ENCODE data around the gene CAPN12. TPM values are rescaled to one million over a fixed set of nuclear protein-coding genes. Genes with fewer than 3 reads are reported as not detected.
"Not testable (repeated sequence)": the region's sequence is repeated elsewhere in the genome, so short reads cannot be mapped to it uniquely, and the experiment has no call there.

CAPN12 gene
- total and polyA plus RNA-seq, 4 donors: 3.8 to 28.7 (median 8.8) TPM

- Histone ChIP-seq H3K27ac (ENCODE audit: low read depth in 1 of 2, low read length in 2 of 2) (no peak overlapping the region), H3K36me3 (ENCODE audit: control insufficient read depth in 4 of 4, insufficient read depth in 3 of 4, low read depth in 1 of 4, low read length in 3 of 4) (no peaks in the 10 kb centered on the region), H3K27me3 (ENCODE audit: control insufficient read depth in 4 of 4, insufficient read depth in 4 of 4, low read length in 3 of 4) (no peaks in the 10 kb centered on the region), H3K9me3 (ENCODE audit: control insufficient read depth in 4 of 4, low read length in 3 of 4) (no peaks in the 10 kb centered on the region), H3K4me1 (ENCODE audit: control insufficient read depth in 4 of 4, insufficient read depth in 4 of 4, low read length in 3 of 4) (peaks cover 0 to 6% (median 2%) of the 10 kb centered on the region in 4 donors), H3K4me3 (ENCODE audit: low read depth in 1 of 3, low read length in 3 of 3) (peak overlapping the region in 1 of 3 donors; percentile 15), H3K9ac (ENCODE audit: low read depth in 1 of 2, low read length in 2 of 2) (no peak overlapping the region)
- WGBS: 22% methylated on average over 64 of the region's 71 CpGs
- TF ChIP-seq CTCF (IDR thresholded peaks at IDR 0.05; ENCODE audit: low read depth, low read length, missing input control) (peak; percentile 22), RAD21 (IDR thresholded peaks at IDR 0.05) (peak in 1 of 2 donors; percentile 65), EGR1 (IDR thresholded peaks at IDR 0.05; ENCODE audit: low read depth in 2 of 2) (no peak), RXRA (IDR thresholded peaks at IDR 0.05) (peak in 1 of 2 donors; percentile 55), FOXA1 (IDR thresholded peaks at IDR 0.05) (no peak), HNF4A (conservative IDR thresholded peaks at IDR 0.05) (peak in 1 of 2 donors; percentile 44), ZBTB33 (IDR thresholded peaks at IDR 0.05) (no peak), ATF3 (IDR thresholded peaks at IDR 0.05) (no peak), MAX (IDR thresholded peaks at IDR 0.05) (no peak)
- peak; percentile 66 for DNase-seq (ENCODE audit: low spot score)
These were observed 48.2 kb upstream of the CAPN12 start for GRCh38 chr19:38792250-38793111.

- H3K27ac ChIP-seq (ENCODE audit: low read depth in 1 of 2, low read length in 2 of 2): not testable (repeated sequence)
- no CpG with 5 or more reads among the region's 40 CpGs for WGBS
These were observed 47.3 kb upstream of the CAPN12 start for GRCh38 chr19:38791451-38792064.

GRCh38 chr19:38790507-38791403, 46.5 kb upstream of the CAPN12 start:
- not testable (repeated sequence) for H3K36me3 ChIP-seq (ENCODE audit: control insufficient read depth in 4 of 4, insufficient read depth in 3 of 4, low read depth in 1 of 4, low read length in 3 of 4); H3K9me3 ChIP-seq (ENCODE audit: control insufficient read depth in 4 of 4, low read length in 3 of 4); H3K27ac ChIP-seq (ENCODE audit: low read depth in 1 of 2, low read length in 2 of 2); H3K9ac ChIP-seq (ENCODE audit: low read depth in 1 of 2, low read length in 2 of 2); H3K4me1 ChIP-seq (ENCODE audit: control insufficient read depth in 4 of 4, insufficient read depth in 4 of 4, low read length in 3 of 4); DNase-seq (ENCODE audit: low spot score); H3K4me3 ChIP-seq (ENCODE audit: low read depth in 1 of 3, low read length in 3 of 3); H3K27me3 ChIP-seq (ENCODE audit: control insufficient read depth in 4 of 4, insufficient read depth in 4 of 4, low read length in 3 of 4)
- 88% methylated on average over 17 of the region's 49 CpGs for WGBS

More at GRCh38 chr19:38791451-38792064, 47.3 kb upstream of the CAPN12 start:
- H3K4me3 ChIP-seq (ENCODE audit: low read depth in 1 of 3, low read length in 3 of 3); H3K9ac ChIP-seq (ENCODE audit: low read depth in 1 of 2, low read length in 2 of 2); H3K9me3 ChIP-seq (ENCODE audit: control insufficient read depth in 4 of 4, low read length in 3 of 4); H3K4me1 ChIP-seq (ENCODE audit: control insufficient read depth in 4 of 4, insufficient read depth in 4 of 4, low read length in 3 of 4); DNase-seq (ENCODE audit: low spot score); H3K36me3 ChIP-seq (ENCODE audit: control insufficient read depth in 4 of 4, insufficient read depth in 3 of 4, low read depth in 1 of 4, low read length in 3 of 4); H3K27me3 ChIP-seq (ENCODE audit: control insufficient read depth in 4 of 4, insufficient read depth in 4 of 4, low read length in 3 of 4): not testable (repeated sequence)
